Measurements from ENCODE around the gene CDC42. TPM values are rescaled to one million over a fixed set of nuclear protein-coding genes. Genes with fewer than 3 reads are reported as not detected.
"Not testable (repeated sequence)": the region's sequence is repeated elsewhere in the genome, so short reads cannot be mapped to it uniquely, and the experiment has no call there.

CDC42 gene
- total RNA-seq, 4 donors from 2014 or later, result 108 to 223 (median 200) TPM

- TF ChIP-seq POLR2A (IDR thresholded peaks at IDR 0.05), result no peak
- no peak for TF ChIP-seq POLR2AphosphoS5 (IDR thresholded peaks at IDR 0.05)
- TF ChIP-seq, protein P1, sequence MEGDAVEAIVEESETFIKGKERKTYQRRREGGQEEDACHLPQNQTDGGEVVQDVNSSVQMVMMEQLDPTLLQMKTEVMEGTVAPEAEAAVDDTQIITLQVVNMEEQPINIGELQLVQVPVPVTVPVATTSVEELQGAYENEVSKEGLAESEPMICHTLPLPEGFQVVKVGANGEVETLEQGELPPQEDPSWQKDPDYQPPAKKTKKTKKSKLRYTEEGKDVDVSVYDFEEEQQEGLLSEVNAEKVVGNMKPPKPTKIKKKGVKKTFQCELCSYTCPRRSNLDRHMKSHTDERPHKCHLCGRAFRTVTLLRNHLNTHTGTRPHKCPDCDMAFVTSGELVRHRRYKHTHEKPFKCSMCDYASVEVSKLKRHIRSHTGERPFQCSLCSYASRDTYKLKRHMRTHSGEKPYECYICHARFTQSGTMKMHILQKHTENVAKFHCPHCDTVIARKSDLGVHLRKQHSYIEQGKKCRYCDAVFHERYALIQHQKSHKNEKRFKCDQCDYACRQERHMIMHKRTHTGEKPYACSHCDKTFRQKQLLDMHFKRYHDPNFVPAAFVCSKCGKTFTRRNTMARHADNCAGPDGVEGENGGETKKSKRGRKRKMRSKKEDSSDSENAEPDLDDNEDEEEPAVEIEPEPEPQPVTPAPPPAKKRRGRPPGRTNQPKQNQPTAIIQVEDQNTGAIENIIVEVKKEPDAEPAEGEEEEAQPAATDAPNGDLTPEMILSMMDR (IDR thresholded peaks at IDR 0.05), result no peak
- no peak for TF ChIP-seq EP300 (IDR thresholded peaks at IDR 0.05)
- Histone ChIP-seq H3K4me1 (peaks cover 50% of the 10 kb centered on the region), H3K27me3 (no peaks in the 10 kb centered on the region), H3K4me3 (no peak overlapping the region), H3K9me3 (no peaks in the 10 kb centered on the region), H3K27ac (no peak overlapping the region), H3K36me3 (peaks cover 36% of the 10 kb centered on the region)
- WGBS, result 50% methylated on average over 2 of the region's 2 CpGs
- DNase-seq (ENCODE audit: low spot score in 2 of 2), result no peak
These were observed 35.8 kb downstream of the CDC42 start for GRCh38 chr1:22088331-22088730.

GRCh38 chr1:22089134-22089571, 36.6 kb downstream of the CDC42 start:
- 37% methylated on average over 3 of the region's 3 CpGs for WGBS
- Histone ChIP-seq H3K27ac (no peak overlapping the region), H3K36me3 (peaks cover 41% of the 10 kb centered on the region), H3K4me3 (no peak overlapping the region), H3K9me3 (no peaks in the 10 kb centered on the region), H3K4me1 (peaks cover 46% of the 10 kb centered on the region), H3K27me3 (no peaks in the 10 kb centered on the region)
- no peak for DNase-seq (ENCODE audit: low spot score in 2 of 2)
- TF ChIP-seq EP300 (IDR thresholded peaks at IDR 0.05) (no peak), POLR2AphosphoS5 (IDR thresholded peaks at IDR 0.05) (no peak), POLR2A (IDR thresholded peaks at IDR 0.05) (no peak)
- TF ChIP-seq, protein P1 (IDR thresholded peaks at IDR 0.05), result no peak

DNA sequence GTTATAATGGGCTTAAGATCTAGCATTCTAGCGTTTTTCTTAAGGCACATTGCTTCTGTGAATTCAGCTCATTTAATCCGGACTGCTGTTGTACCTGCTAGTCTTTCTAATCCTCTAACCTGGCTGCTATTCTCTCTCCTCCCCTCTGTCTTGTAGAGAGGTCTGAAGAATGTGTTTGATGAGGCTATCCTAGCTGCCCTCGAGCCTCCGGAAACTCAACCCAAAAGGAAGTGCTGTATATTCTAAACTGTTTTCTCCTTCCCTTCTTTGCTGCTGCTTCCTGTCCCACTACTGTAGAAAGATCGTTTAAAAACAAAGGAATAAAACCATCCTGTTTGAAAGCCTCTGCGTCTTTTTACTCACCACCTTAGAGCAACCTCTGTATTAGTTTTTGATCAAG, 37.3 kb downstream of the CDC42 start:
- peaks cover 45% of the 10 kb centered on the region for H3K36me3 ChIP-seq
- H3K4me3 ChIP-seq, result no peak overlapping the region
- TF ChIP-seq EP300 (IDR thresholded peaks at IDR 0.05), result no peak
- TF ChIP-seq, protein P1 (IDR thresholded peaks at IDR 0.05), result no peak
- no peak for TF ChIP-seq POLR2AphosphoS5 (IDR thresholded peaks at IDR 0.05)
- no peak for TF ChIP-seq POLR2A (IDR thresholded peaks at IDR 0.05)
- no peaks in the 10 kb centered on the region for H3K27me3 ChIP-seq
- 15% methylated on average over 6 of the region's 6 CpGs for WGBS
- H3K9me3 ChIP-seq, result no peaks in the 10 kb centered on the region
- H3K27ac ChIP-seq, result no peak overlapping the region
- peaks cover 46% of the 10 kb centered on the region for H3K4me1 ChIP-seq
- DNase-seq (ENCODE audit: low spot score in 2 of 2), result no peak

DNA sequence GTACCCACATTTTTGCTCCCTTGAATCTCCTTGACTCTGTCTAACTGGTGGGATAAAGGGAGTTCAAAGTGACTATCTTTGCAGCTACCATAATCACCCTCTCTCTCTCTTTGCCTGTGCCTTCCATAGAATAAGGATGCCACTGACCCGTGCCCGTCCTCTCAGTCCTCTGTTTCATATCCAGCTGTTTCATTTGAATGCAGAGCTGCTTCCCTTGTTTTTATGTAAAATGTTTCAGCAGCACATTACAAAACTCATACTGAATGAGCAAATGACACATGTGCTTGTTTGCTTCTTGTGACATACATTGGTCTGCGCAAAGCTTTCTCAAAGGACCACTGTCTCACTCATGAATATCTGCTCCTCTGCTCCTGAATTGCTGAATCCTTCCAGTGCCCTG, 38.4 kb downstream of the CDC42 start:
- no peak for DNase-seq (ENCODE audit: low spot score in 2 of 2)
- TF ChIP-seq POLR2A (IDR thresholded peaks at IDR 0.05), result no peak
- no peak for TF ChIP-seq EP300 (IDR thresholded peaks at IDR 0.05)
- no peak for TF ChIP-seq POLR2AphosphoS5 (IDR thresholded peaks at IDR 0.05)
- TF ChIP-seq, protein P1 (IDR thresholded peaks at IDR 0.05), result no peak
- peaks cover 50% of the 10 kb centered on the region for H3K36me3 ChIP-seq
- peaks cover 46% of the 10 kb centered on the region for H3K4me1 ChIP-seq
- 81% methylated on average over 3 of the region's 3 CpGs for WGBS
- H3K4me3 ChIP-seq, result no peak overlapping the region
- no peak overlapping the region for H3K27ac ChIP-seq
- no peaks in the 10 kb centered on the region for H3K27me3 ChIP-seq
- H3K9me3 ChIP-seq, result no peaks in the 10 kb centered on the region

DNA sequence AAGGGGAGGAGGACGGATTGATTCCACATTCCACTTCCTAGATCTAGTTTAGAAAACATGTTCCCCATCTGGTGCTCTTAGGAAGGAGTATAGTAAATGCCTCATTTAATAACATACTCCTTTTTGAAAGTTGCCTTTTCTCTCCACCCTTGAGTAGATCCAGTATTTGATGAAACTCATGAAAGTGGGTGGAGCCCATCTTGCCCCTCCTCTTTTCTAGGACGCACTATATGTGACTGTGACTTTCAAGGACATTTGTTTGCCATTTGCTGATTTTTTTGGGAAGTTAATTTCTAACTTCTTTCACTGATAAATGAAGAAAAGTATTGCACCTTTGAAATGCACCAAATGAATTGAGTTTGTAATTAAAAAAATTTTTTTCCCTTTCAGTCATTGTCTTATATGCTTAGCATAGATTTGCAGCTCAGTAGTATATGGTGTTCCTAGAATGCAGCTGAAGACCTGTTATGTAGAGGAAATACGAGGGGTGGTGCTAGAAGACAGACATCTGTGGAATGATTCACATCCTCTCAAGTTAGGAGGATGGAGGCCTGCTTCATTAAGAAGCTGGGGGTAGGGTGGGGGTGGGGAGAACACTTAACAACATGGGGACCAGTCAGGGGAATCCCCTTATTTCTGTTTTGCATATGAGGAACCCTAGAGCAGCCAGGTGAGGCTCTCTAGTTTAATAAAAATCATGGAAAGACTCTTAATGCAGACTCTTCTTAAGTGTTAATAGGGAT, 39.7 kb downstream of the CDC42 start:
- not testable (repeated sequence) for H3K4me3 ChIP-seq; H3K27me3 ChIP-seq; H3K27ac ChIP-seq; H3K9me3 ChIP-seq; DNase-seq (ENCODE audit: low spot score in 2 of 2)
- H3K36me3 ChIP-seq, result peaks cover 50% of the 10 kb centered on the region
- H3K4me1 ChIP-seq, result peaks cover 45% of the 10 kb centered on the region
- WGBS, result 53% methylated on average over 3 of the region's 3 CpGs

Data from suprapubic skin (tissue), 4 donors.